Lung (tissue), 12 donors: ENCODE measurements around the gene ENTPD5. TPM values are rescaled to one million over a fixed set of nuclear protein-coding genes. Genes with fewer than 3 reads are reported as not detected.

ENCODE experiments used
- ATAC-seq: fragments of 200-7000 bp; cut with Tn5 transposase; one replicate; pipeline ENCODE4 v1.9.1; 2020; ENCODE audit warnings: moderate number of reproducible peaks; ENCODE audit not compliant: insufficient read depth, low FRiP score
- DNase-seq, 3 donors: peaks; one replicate each; pipeline ENCODE4 v3.0.0-alpha.2; 2013 to 2017
- H3K27ac ChIP-seq, 2 donors: one replicate each; pipeline ENCODE4 v1.5.1; 2013; ENCODE audit warnings: mild to moderate bottlenecking in 2 of 2, moderate library complexity in 2 of 2, control low read depth in 1 of 2, inconsistent platforms in 1 of 2, low read depth in 1 of 2, low read length in 1 of 2
- H3K27me3 ChIP-seq, 3 donors: one replicate each; pipeline ENCODE4 v1.5.1; 2013; ENCODE audit warnings: low read length in 2 of 3; ENCODE audit not compliant: control insufficient read depth in 3 of 3, insufficient read depth in 3 of 3
- H3K36me3 ChIP-seq, 4 donors: one replicate each; pipeline ENCODE4 v1.5.1; 2013; ENCODE audit warnings: low read length in 4 of 4, mild to moderate bottlenecking in 1 of 4, moderate library complexity in 1 of 4; ENCODE audit not compliant: control insufficient read depth in 4 of 4, insufficient read depth in 4 of 4
- H3K4me1 ChIP-seq, 5 donors: one replicate each; pipeline ENCODE4 v1.5.1; 2013; ENCODE audit warnings: low read length in 5 of 5, mild to moderate bottlenecking in 2 of 5, moderate library complexity in 1 of 5; ENCODE audit not compliant: control insufficient read depth in 5 of 5, insufficient read depth in 5 of 5
- H3K4me3 ChIP-seq: one replicate; pipeline ENCODE4 v1.5.1; 2013; ENCODE audit warnings: mild to moderate bottlenecking, control low read depth, moderate library complexity
- H3K9ac ChIP-seq, 2 donors: one replicate each; pipeline ENCODE4 v1.5.1; 2013; ENCODE audit warnings: low read length in 2 of 2, control low read depth in 1 of 2; ENCODE audit not compliant: insufficient read depth in 1 of 2
- H3K9me3 ChIP-seq, 4 donors: one replicate each; pipeline ENCODE4 v1.5.1; 2013; ENCODE audit warnings: low read length in 3 of 4, mild to moderate bottlenecking in 1 of 4, moderate library complexity in 1 of 4; ENCODE audit not compliant: control insufficient read depth in 4 of 4, insufficient read depth in 3 of 4
- CTCF ChIP-seq: IDR thresholded peaks from 2 replicates; pipeline ENCODE4 v1.5.1; 2012; ENCODE audit warnings: mild to moderate bottlenecking; ENCODE audit errors: control extremely low read depth, extremely low read depth
- WGBS, 2 donors: extraction: QIAGEN DNeasy Blood & Tissue Kit; methylation state at CpG; one replicate each; pipeline ENCODE4 v1.1.7; 2013; 5-methylcytosine and 5-hydroxymethylcytosine counted together
- polyA plus RNA-seq, 2 donors: library from polyadenylated mRNA; stranded (reverse); fragments of 200-250 nt; gene quantifications; one replicate each; pipeline ENCODE4 v1.2.1, GENCODE V29; 2013
- total RNA-seq, 2 donors: library from RNA; depleted of rRNA in 1 of 2; stranded (reverse); fragments of >200 nt in 1 of 2; gene quantifications; one replicate each; pipeline ENCODE4 v1.2.1, GENCODE V29; 2014 to 2021
- donor health status: control.
- donor health status: control.
- donor health status: Bipolar disorder and iron deficiency.
- donor health status: healthy.
- donor health status: DM: yes; HTN: yes; CAD: no.

Gene ENTPD5
- total and polyA plus RNA-seq, 4 donors = 5.5 to 18.4 (median 9.3) TPM

GRCh38 chr14:73997944-73998447 lies 21.1 kb downstream of the ENTPD5 start:
- Histone ChIP-seq H3K9me3 (no peaks in the 10 kb centered on the region), H3K4me1 (peaks cover 0 to 9% (median 0%) of the 10 kb centered on the region in 5 donors), H3K4me3 (no peak overlapping the region), H3K36me3 (peaks cover 0 to 5% (median 2%) of the 10 kb centered on the region in 4 donors), H3K9ac (no peak overlapping the region), H3K27ac (no peak overlapping the region), H3K27me3 (no peaks in the 10 kb centered on the region)
- ATAC-seq (no peak), DNase-seq (no peak)
- TF ChIP-seq CTCF = no peak
- 89 to 93% methylated on average over 7 of the region's 7 CpGs for WGBS, 2 donors

- Histone ChIP-seq H3K4me1 (peaks cover 0 to 9% (median 0%) of the 10 kb centered on the region in 5 donors), H3K36me3 (peaks cover 0 to 5% (median 2%) of the 10 kb centered on the region in 4 donors), H3K9me3 (no peaks in the 10 kb centered on the region), H3K27ac (no peak overlapping the region), H3K4me3 (no peak overlapping the region), H3K27me3 (no peaks in the 10 kb centered on the region), H3K9ac (no peak overlapping the region)
- 89 to 92% methylated on average over 1 of the region's 1 CpG for WGBS, 2 donors
- ATAC-seq (no peak), DNase-seq (peak in 1 of 3 donors; percentile 1)
- TF ChIP-seq CTCF = no peak
These were observed 21.8 kb downstream of the ENTPD5 start for GRCh38 chr14:73997108-73997943.

- no peaks in the 10 kb centered on the region for H3K27me3 ChIP-seq
- H3K4me3 ChIP-seq = no peak overlapping the region
- ATAC-seq (no peak), DNase-seq (no peak)
- H3K36me3 ChIP-seq = peaks cover 0 to 5% (median 2%) of the 10 kb centered on the region in 4 donors
- H3K9ac ChIP-seq = no peak overlapping the region
- no peak for TF ChIP-seq CTCF
- no peaks in the 10 kb centered on the region for H3K9me3 ChIP-seq
- 67 to 85% methylated on average over 2 of the region's 2 CpGs for WGBS, 2 donors
- H3K27ac ChIP-seq = no peak overlapping the region
- H3K4me1 ChIP-seq = peaks cover 0 to 9% (median 0%) of the 10 kb centered on the region in 5 donors
These were observed 22.4 kb downstream of the ENTPD5 start for GRCh38 chr14:73996731-73997107.
